Measurements from ENCODE around the gene AOX1. TPM values are rescaled to one million over a fixed set of nuclear protein-coding genes. Genes with fewer than 3 reads are reported as not detected.

Gene AOX1
- total RNA-seq, 2 experiments from 2014 or later, result 0.08 TPM; not detected in 1

DNA sequence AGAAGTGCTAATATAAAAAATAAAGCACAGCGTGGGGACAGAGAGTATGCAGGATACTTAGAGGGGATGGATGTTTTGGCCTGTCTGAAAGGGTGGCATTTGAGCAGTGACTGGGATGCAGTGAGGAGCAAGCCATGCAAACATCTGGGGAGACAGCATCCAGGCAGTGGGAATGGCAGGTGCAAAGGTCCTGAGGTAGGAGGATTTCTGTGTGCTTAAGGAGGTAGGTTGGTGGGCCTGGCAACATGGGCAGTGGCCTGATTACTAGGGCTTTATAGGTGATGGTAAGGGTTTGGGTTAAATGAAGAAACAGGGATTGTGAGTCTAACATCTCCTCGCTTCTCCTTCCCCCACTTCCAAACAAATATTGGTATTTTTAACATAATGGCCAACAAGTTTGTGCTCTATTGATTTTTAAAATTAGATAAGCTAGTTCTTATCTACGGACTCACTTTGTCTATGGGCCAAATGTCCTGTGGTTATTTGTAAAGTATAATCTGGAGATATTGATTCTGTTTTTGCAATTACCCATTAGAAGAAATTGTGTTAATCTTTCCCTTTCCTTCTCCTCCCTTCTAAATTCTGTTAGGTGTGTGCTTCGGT is 2.4 kb downstream of the AOX1 start:
- Mint-ChIP-seq H3K27me3 (ENCODE audit: low read depth) (peaks cover 25% of the 10 kb centered on the region), H3K36me3 (ENCODE audit: low read depth) (peaks cover 14% of the 10 kb centered on the region), H3K4me1 (ENCODE audit: low read depth) (peaks cover 9% of the 10 kb centered on the region), H3K9me3 (ENCODE audit: insufficient read depth) (no peaks in the 10 kb centered on the region), H3K27ac (no peak overlapping the region), H3K4me3 (no peak overlapping the region)
- DNase-seq, result no peak
- no peak for ATAC-seq
- ChIA-PET POLR2A (no interaction called here), CTCF (no interaction called here)

DNA sequence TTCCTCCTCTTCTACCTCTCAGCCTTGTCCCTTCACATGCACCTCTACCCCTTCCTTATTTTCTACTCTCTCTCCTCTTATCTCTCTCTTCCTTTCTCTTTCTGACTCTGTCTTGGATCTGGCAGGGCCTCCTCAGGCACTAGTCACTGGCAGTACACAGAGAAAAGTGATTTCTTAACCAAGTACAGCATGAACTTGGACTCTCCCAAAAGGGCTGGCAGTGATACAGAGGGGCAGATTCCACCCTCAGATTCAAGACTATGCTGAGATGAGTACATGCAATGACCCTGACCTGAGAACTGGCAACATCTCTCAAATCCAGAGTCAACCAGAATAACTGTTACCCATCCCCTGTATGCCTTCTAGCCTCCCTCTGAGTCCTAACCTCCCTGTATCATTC is 4.3 kb downstream of the AOX1 start:
- CTCF ChIA-PET, result no interaction called here
- peaks cover 7% of the 10 kb centered on the region for H3K4me1 Mint-ChIP-seq (ENCODE audit: low read depth)

DNA sequence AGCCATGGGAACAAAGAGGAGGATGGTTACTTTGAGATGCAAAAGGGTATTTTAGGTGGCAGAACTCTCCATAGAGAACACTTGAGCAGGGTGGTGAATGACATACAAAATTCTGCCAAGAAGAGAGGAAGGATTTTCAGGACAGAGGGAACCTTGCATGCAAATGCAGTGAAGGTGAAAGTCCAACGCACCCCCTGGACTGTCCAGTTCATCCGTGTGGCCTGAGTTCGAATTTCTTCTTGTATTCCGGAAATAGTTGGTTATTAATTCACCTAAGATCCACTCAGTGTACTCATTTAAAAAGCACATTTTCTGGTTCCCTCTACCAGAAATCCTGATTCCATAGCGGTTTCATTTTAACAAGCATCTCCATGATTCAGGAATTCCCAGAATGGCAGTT is 5.5 kb downstream of the AOX1 start:
- ATAC-seq, result no peak
- Mint-ChIP-seq H3K4me1 (ENCODE audit: low read depth) (peaks cover 1% of the 10 kb centered on the region), H3K9me3 (ENCODE audit: insufficient read depth) (no peaks in the 10 kb centered on the region), H3K27me3 (ENCODE audit: low read depth) (peaks cover 29% of the 10 kb centered on the region), H3K36me3 (ENCODE audit: low read depth) (no peaks in the 10 kb centered on the region), H3K4me3 (no peak overlapping the region), H3K27ac (no peak overlapping the region)
- DNase-seq, result no peak
- CTCF ChIA-PET, result no interaction called here
- POLR2A ChIA-PET, result no interaction called here

More for the DNA sequence above, 4.3 kb downstream of the AOX1 start:
- ATAC-seq (no peak), DNase-seq (no peak)
- peaks cover 25% of the 10 kb centered on the region for H3K27me3 Mint-ChIP-seq (ENCODE audit: low read depth)
- no peaks in the 10 kb centered on the region for H3K9me3 Mint-ChIP-seq (ENCODE audit: insufficient read depth)
- no peak overlapping the region for H3K4me3 Mint-ChIP-seq
- POLR2A ChIA-PET, result no interaction called here
- no peak overlapping the region for H3K27ac Mint-ChIP-seq
- no peaks in the 10 kb centered on the region for H3K36me3 Mint-ChIP-seq (ENCODE audit: low read depth)

DNA sequence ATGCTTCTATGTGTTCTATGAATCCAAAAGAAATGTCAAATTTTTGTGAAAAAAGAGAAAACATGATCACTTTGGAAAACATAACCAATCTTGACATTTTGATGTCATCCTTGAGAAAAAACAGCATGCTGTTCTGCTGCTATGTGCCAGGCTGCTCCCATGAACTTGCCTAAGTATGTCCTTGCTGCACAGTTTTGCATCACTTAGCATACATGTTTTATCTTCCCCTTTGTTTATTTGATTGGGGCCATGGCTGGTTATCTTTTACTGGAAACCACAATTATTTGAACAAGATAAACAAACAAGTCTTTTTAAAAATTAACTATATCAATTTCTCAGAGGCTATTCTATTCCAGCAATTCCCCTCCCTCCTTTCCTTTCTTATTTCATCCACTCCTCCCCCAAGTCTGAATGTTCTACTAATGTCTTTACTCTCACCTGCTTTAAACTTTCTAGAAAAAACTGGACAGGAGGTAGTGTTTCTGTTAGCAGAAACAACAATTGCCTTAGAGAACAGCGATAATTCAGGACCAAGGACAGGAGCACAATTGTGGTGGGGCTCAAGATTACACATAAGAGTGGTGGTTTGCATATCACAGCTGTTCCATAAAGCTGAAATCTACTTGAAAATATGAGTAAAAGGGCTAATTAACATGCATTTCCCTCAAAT is 6.7 kb downstream of the AOX1 start:
- ChIA-PET CTCF (interaction anchor here (0.6 kb wide), 1 partner anchor 220 kb away, joined by 3 read pairs; no protein-coding TSS in a partner anchor), POLR2A (no interaction called here)
- DNase-seq, result no peak
- Mint-ChIP-seq H3K4me1 (ENCODE audit: low read depth) (no peaks in the 10 kb centered on the region), H3K9me3 (ENCODE audit: insufficient read depth) (no peaks in the 10 kb centered on the region), H3K36me3 (ENCODE audit: low read depth) (no peaks in the 10 kb centered on the region), H3K4me3 (no peak overlapping the region), H3K27me3 (ENCODE audit: low read depth) (peaks cover 33% of the 10 kb centered on the region), H3K27ac (no peak overlapping the region)
- no peak for ATAC-seq

DNA sequence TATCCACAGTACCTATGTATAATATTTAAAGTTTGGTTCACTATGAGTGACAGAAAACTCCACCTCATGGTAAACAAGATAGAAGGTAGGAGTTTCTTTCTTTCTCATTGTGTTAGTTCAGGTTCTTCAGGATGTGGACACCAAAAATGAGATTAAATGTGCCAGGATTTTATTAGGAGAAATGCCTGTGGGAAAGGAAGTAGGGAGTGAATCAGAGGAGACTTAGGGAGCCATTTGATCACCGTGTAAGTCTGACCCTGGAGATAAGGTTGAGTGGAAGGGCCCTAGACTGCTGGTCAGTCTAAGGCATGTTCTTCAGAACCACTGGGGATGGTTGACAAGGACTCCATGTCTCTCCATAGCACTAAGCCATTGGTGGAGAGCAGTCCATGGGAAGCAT is 8.1 kb downstream of the AOX1 start:
- ChIA-PET CTCF (no interaction called here), POLR2A (no interaction called here)
- no peaks in the 10 kb centered on the region for H3K36me3 Mint-ChIP-seq (ENCODE audit: low read depth)
- H3K27me3 Mint-ChIP-seq (ENCODE audit: low read depth), result peaks cover 32% of the 10 kb centered on the region
- H3K27ac Mint-ChIP-seq, result no peak overlapping the region
- no peak overlapping the region for H3K4me3 Mint-ChIP-seq
- ATAC-seq, result no peak
- H3K9me3 Mint-ChIP-seq (ENCODE audit: insufficient read depth), result no peaks in the 10 kb centered on the region
- no peak for DNase-seq
- no peaks in the 10 kb centered on the region for H3K4me1 Mint-ChIP-seq (ENCODE audit: low read depth)

DNA sequence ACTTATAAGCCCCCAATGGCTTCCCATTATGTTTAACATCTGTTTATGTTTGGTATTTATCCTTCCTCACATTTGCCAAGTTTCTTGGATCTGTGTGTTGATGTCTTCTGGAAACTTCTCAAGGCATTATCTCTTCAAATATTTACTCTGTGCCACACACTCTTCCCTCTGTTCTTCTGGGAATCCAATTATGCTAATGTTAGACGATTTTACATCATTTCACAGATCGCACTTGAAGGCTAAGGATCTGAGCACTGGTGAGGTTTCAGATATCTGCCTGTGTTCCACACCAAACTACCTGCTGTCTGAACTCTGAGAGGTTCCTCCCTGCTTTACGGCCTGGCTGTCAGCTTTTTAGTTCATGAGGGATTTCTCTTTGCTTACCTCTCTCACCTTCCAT is 10.1 kb downstream of the AOX1 start:
- no peaks in the 10 kb centered on the region for H3K9me3 Mint-ChIP-seq (ENCODE audit: insufficient read depth)
- no peak overlapping the region for H3K27ac Mint-ChIP-seq
- ChIA-PET POLR2A (interaction anchor here (0.5 kb wide), 1 partner anchor 62 kb away, joined by 3 read pairs; no protein-coding TSS in a partner anchor), CTCF (no interaction called here)
- ATAC-seq (no peak), DNase-seq (no peak)
- H3K27me3 Mint-ChIP-seq (ENCODE audit: low read depth), result peaks cover 29% of the 10 kb centered on the region
- H3K4me1 Mint-ChIP-seq (ENCODE audit: low read depth), result no peaks in the 10 kb centered on the region
- H3K4me3 Mint-ChIP-seq, result no peak overlapping the region
- no peaks in the 10 kb centered on the region for H3K36me3 Mint-ChIP-seq (ENCODE audit: low read depth)

DNA sequence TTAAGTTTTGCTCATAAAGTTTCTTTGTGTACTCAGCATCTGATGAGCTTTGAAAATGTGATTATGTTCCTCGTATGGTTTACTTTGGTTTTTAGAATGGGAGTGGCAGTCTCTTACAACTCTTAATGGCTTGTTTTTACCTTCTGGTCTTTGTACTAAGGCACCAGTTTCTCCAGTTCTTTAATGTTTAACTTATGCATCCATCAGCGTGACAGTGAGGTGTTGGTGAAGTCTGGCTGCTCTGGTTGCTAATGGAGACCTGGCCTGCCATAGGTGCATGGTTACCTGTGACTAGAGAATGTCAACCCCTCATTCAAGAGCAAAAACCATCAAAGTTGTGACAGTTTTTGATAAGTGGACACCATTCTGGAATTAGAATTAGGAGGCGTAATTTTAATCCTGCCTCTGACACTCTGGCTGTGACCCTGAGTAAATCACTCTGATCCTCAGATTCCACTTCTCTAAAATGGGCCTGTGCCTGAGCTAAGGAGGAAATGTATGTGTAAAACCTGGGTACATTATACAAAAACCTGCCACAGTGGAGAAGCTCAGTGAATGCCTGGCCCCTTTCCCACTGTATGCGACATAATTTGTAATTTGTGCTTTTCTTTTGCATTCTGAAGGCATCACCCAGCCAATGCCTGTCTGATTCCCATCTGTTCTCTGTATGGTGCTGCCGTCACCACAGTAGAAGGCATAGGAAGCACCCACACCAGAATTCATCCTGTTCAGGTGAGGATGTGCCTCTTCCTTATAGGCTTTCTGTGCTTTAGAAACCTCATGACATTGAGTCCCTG is 11.2 kb downstream of the AOX1 start:
- ATAC-seq, result no peak
- H3K4me3 Mint-ChIP-seq, result no peak overlapping the region
- no peaks in the 10 kb centered on the region for H3K4me1 Mint-ChIP-seq (ENCODE audit: low read depth)
- CTCF ChIA-PET, result no interaction called here
- H3K9me3 Mint-ChIP-seq (ENCODE audit: insufficient read depth), result no peaks in the 10 kb centered on the region
- H3K36me3 Mint-ChIP-seq (ENCODE audit: low read depth), result no peaks in the 10 kb centered on the region
- DNase-seq, result no peak
- no peak overlapping the region for H3K27ac Mint-ChIP-seq
- POLR2A ChIA-PET, result no interaction called here
- peaks cover 22% of the 10 kb centered on the region for H3K27me3 Mint-ChIP-seq (ENCODE audit: low read depth)

DNA sequence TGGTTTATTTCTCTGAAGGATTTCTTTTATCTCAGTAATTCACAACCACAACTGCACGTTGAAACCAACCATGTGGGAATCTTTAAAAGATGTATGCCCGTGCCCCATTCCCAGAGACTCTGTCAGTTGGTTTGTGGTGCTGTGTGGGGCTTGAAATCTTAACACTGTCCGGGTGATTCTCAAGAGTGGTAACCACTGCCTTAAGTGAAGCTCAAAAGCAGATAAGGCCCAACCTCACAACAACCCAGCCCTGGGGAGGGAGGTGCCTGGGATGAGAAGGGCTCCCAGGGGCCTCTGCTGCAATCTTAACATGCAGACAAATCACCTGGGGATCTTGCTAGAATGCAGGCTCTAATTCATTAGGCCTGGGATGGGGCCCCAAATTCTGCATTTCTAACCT is 13.4 kb downstream of the AOX1 start:
- no peak for DNase-seq
- CTCF ChIA-PET, result interaction anchor here (1.4 kb wide), 1 partner anchor 64 kb away, joined by 3 read pairs; no protein-coding TSS in a partner anchor

DNA sequence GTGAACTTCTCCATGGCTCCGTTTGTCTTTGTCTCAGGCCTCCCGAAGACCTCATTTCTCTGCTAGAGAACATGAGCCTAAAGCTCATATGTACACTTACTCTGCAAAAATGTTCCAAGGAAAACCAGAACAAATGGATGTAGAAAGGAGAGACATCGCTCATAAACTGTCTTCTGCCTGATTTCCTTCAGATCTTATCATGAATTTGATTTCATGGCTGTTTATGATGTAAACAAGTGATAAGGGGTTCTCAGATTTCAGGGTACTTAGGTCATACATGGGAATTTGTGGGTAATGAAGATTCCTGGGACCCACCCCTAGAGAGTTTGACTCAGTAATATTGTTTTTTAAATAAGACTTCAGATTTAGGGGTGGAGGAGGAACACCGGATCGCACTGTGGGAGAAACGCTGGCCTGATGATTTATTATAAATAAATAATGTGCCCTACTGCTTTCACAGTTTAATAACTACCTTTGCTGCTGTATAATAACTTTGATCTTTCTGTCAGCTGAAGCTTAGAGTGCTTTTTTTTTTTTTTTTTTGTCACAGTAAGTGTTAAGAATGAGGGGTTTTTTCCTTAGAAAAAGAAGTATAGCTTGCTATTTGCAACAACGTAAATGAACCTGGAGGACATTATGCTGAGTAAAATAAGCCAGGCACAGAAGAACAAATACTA is 14.9 kb downstream of the AOX1 start:
- POLR2A ChIA-PET, result no interaction called here
- no peaks in the 10 kb centered on the region for H3K4me1 Mint-ChIP-seq (ENCODE audit: low read depth)
- H3K9me3 Mint-ChIP-seq (ENCODE audit: insufficient read depth), result no peaks in the 10 kb centered on the region
- H3K27me3 Mint-ChIP-seq (ENCODE audit: low read depth), result peaks cover 14% of the 10 kb centered on the region
- no peak overlapping the region for H3K4me3 Mint-ChIP-seq
- no peak for ATAC-seq
- H3K36me3 Mint-ChIP-seq (ENCODE audit: low read depth), result no peaks in the 10 kb centered on the region
- DNase-seq, result no peak
- CTCF ChIA-PET, result no interaction called here
- no peak overlapping the region for H3K27ac Mint-ChIP-seq

More for the DNA sequence above, 13.4 kb downstream of the AOX1 start:
- POLR2A ChIA-PET, result no interaction called here
- no peak for ATAC-seq
- H3K4me3 Mint-ChIP-seq, result no peak overlapping the region
- no peaks in the 10 kb centered on the region for H3K36me3 Mint-ChIP-seq (ENCODE audit: low read depth)
- H3K4me1 Mint-ChIP-seq (ENCODE audit: low read depth), result no peaks in the 10 kb centered on the region
- no peaks in the 10 kb centered on the region for H3K9me3 Mint-ChIP-seq (ENCODE audit: insufficient read depth)
- H3K27me3 Mint-ChIP-seq (ENCODE audit: low read depth), result peaks cover 15% of the 10 kb centered on the region
- H3K27ac Mint-ChIP-seq, result no peak overlapping the region

DNA sequence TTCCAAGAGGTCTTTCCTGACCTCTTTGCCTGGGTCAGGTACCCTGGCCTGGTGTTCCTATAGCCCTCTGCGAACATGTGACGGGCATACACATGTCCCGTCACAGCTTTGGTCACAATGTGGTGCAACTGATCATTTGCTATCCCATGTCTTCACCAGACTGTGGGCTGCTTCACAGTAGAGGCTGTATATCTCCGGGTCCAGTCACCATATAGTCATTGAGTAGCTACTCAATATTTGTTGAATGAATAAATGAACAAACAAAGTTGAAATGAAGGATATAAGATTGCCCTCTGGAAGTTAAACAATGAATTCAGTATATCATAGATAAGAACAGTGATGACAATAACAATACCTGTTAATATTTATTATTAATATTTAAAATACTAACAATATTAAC is 16.8 kb downstream of the AOX1 start:
- no peak overlapping the region for H3K27ac Mint-ChIP-seq
- H3K36me3 Mint-ChIP-seq (ENCODE audit: low read depth), result no peaks in the 10 kb centered on the region
- no peak overlapping the region for H3K4me3 Mint-ChIP-seq
- no peak for DNase-seq
- ChIA-PET POLR2A (interaction anchor here (0.5 kb wide), 1 partner anchor 15 kb away, joined by 3 read pairs; no protein-coding TSS in a partner anchor), CTCF (interaction anchor here (0.8 to 0.9 kb wide), 2 partner anchors 16 to 111 kb away, joined by 3 read pairs; no protein-coding TSS in a partner anchor)
- peaks cover 5% of the 10 kb centered on the region for H3K27me3 Mint-ChIP-seq (ENCODE audit: low read depth)
- H3K4me1 Mint-ChIP-seq (ENCODE audit: low read depth), result no peaks in the 10 kb centered on the region
- ATAC-seq, result no peak
- no peaks in the 10 kb centered on the region for H3K9me3 Mint-ChIP-seq (ENCODE audit: insufficient read depth)

DNA sequence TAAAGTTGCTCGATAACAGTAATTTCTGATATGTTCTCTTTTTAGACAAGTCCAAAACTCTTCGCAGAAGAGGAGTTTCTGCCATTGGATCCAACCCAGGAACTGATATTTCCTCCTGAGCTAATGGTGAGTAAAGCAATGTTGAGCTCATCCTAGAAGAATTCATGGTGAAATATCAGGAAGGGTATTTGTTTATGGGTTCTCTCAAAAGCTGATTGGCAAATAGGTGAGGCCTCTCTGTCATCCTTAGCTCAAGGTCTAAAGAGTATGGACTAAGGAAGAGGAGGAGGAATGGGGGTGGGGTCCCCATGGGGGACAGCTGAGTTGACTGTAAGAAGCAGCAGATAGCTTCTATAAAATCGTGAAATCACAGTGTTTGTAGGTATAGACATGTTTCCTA is 18.2 kb downstream of the AOX1 start:
- Mint-ChIP-seq H3K36me3 (ENCODE audit: low read depth) (no peaks in the 10 kb centered on the region), H3K27ac (no peak overlapping the region), H3K27me3 (ENCODE audit: low read depth) (peaks cover 9% of the 10 kb centered on the region), H3K4me3 (no peak overlapping the region), H3K9me3 (ENCODE audit: insufficient read depth) (no peaks in the 10 kb centered on the region), H3K4me1 (ENCODE audit: low read depth) (no peaks in the 10 kb centered on the region)
- no peak for ATAC-seq
- no peak for DNase-seq
- POLR2A ChIA-PET, result no interaction called here
- CTCF ChIA-PET, result no interaction called here

All from activated CD8-positive, alpha-beta T cell treated with anti-CD3 and anti-CD28 coated beads, Interleukin-2, amount 10 ng/mL, durations not matched to agents 7 days and 5 days (primary cell).